SK-N-SH (cell line): ENCODE results near the gene CPEB1. TPM values are rescaled to one million over a fixed set of nuclear protein-coding genes. Genes with fewer than 3 reads are reported as not detected.

Experiments
- CTCF ChIA-PET: fragments of 300-600, 350-600 bp; formaldehyde crosslinking; extraction: SDS; loops from one replicate; lab custom pipeline; 2021; lab: Yijun Ruan, JAX
- POLR2A ChIA-PET: fragments of 350-600 bp; sonication (Branson Sonifier 250); formaldehyde crosslinking; extraction: SDS; loops from one replicate; lab custom pipeline; 2020; ENCODE audit warnings: antibody characterized with exemption, inconsistent platforms; lab: Yijun Ruan, JAX
- DNase-seq: peaks from one replicate; pipeline ENCODE4 v3.0.0; 2012
- H2AFZ ChIP-seq: fragments of 200-600 bp; sonication (generic); 2 replicates; pipeline ENCODE4 v1.8.1; 2016; ENCODE audit warnings: antibody characterized with exemption, mild to moderate bottlenecking, low read depth
- H3F3A ChIP-seq: fragments of 200-600 bp; sonication (generic); replicated peaks from 2 replicates; pipeline ENCODE3; 2016; ENCODE audit warnings: antibody characterized with exemption, mild to moderate bottlenecking; ENCODE audit not compliant: insufficient read depth
- H3K27ac ChIP-seq, 2 experiments: fragments of 200-500 bp in 1 of 2; fragments of 200-600 bp in 1 of 2; sonication (Bioruptor generic) in 1 of 2; sonication (generic), shearing (Covaris generic) in 1 of 2; 2 replicates each; pipeline versions ENCODE4 v1.5.1 to v1.6.1; 2014 to 2016; ENCODE audit warnings: low read depth in 2 of 2, inconsistent platforms in 1 of 2, low read length in 1 of 2, mild to moderate bottlenecking in 1 of 2, mixed read lengths in 1 of 2
- H3K27me3 ChIP-seq: fragments of 200-600 bp; sonication (generic), shearing (Covaris generic); 2 replicates; pipeline ENCODE4 v1.6.1; 2016; ENCODE audit warnings: mixed run types; ENCODE audit not compliant: insufficient read depth
- H3K36me3 ChIP-seq, 2 experiments: fragments of 200-500 bp in 1 of 2; fragments of 200-600 bp in 1 of 2; sonication (Bioruptor generic) in 1 of 2; sonication (generic) in 1 of 2; replicated peaks in 1 of 2; 2 replicates each; pipeline versions ENCODE3 to v1.5.1; 2014 to 2016; ENCODE audit warnings: low read length in 1 of 2, mild to moderate bottlenecking in 1 of 2; ENCODE audit not compliant: insufficient read depth in 2 of 2, control insufficient read depth in 1 of 2
- H3K4me1 ChIP-seq, 2 experiments: fragments of 200-500 bp in 1 of 2; fragments of 200-600 bp in 1 of 2; sonication (Bioruptor generic) in 1 of 2; sonication (generic), shearing (Covaris generic) in 1 of 2; 2 replicates each; pipeline versions ENCODE4 v1.5.1 to v1.6.1; 2014 to 2016; ENCODE audit warnings: low read depth in 1 of 2, low read length in 1 of 2, mixed run types in 1 of 2; ENCODE audit not compliant: insufficient read depth in 2 of 2, control insufficient read depth in 1 of 2
- H3K4me2 ChIP-seq: fragments of 200-600 bp; sonication (generic), shearing (Covaris generic); 2 replicates; pipeline ENCODE4 v1.6.1; 2017; ENCODE audit warnings: mixed run types
- H3K4me3 ChIP-seq, 2 experiments: fragments of 200-500 bp in 1 of 2; fragments of 200-600 bp in 1 of 2; sonication (Bioruptor generic) in 1 of 2; sonication (generic), shearing (Covaris generic) in 1 of 2; 2 replicates each; pipeline versions ENCODE4 v1.5.1 to v1.8.1; 2014 to 2016; ENCODE audit warnings: low read depth in 2 of 2, inconsistent platforms in 1 of 2, low read length in 1 of 2, mild to moderate bottlenecking in 1 of 2, mixed read lengths in 1 of 2, moderate library complexity in 1 of 2
- H3K79me2 ChIP-seq: fragments of 200-600 bp; sonication (generic); 2 replicates; pipeline ENCODE4 v1.8.1; 2017; ENCODE audit warnings: mild to moderate bottlenecking; ENCODE audit not compliant: insufficient read depth
- H3K9ac ChIP-seq: fragments of 200-600 bp; sonication (generic); 2 replicates; pipeline ENCODE4 v1.6.1; 2017; ENCODE audit warnings: mixed run types
- H3K9me2 ChIP-seq: fragments of 200-600 bp; sonication (generic); 2 replicates; pipeline ENCODE4 v1.6.1; 2017; ENCODE audit warnings: mixed run types
- H3K9me3 ChIP-seq: fragments of 200-600 bp; sonication (generic); 2 replicates; pipeline ENCODE4 v1.6.1; 2017; ENCODE audit warnings: mixed run types, mild to moderate bottlenecking, moderate library complexity
- H4K20me1 ChIP-seq: fragments of 200-600 bp; sonication (generic); 2 replicates; pipeline ENCODE4 v1.6.1; 2017; ENCODE audit warnings: mild to moderate bottlenecking, mixed run types; ENCODE audit not compliant: insufficient read depth
- EZH2phosphoT487 ChIP-seq: fragments of 200-600 bp; sonication (generic); IDR thresholded peaks from 2 replicates; pipeline ENCODE4 v1.6.1; 2017; ENCODE audit warnings: low read depth, mixed run types, mild to moderate bottlenecking, antibody characterized with exemption, moderate library complexity, borderline replicate concordance
- FOSL2 ChIP-seq: IDR thresholded peaks from 2 replicates; pipeline ENCODE4 v1.4.0; 2012; ENCODE audit warnings: low read depth, mild to moderate bottlenecking, moderate library complexity, borderline replicate concordance
- GATA2 ChIP-seq: sonication (generic); formaldehyde crosslinking; IDR thresholded peaks from 2 replicates; pipeline ENCODE4 v1.5.0; 2020; ENCODE audit warnings: mild to moderate bottlenecking, missing genetic modification reagents
- MEF2A ChIP-seq: IDR thresholded peaks from 2 replicates; pipeline ENCODE4 v1.4.0; 2012; ENCODE audit warnings: low read depth, borderline replicate concordance
- MXI1 ChIP-seq: IDR thresholded peaks from 2 replicates; pipeline ENCODE4 v1.6.1; 2012; ENCODE audit warnings: mild to moderate bottlenecking, low read depth, low read length, improper control_type of control experiment
- NFIC ChIP-seq: IDR thresholded peaks from 2 replicates; pipeline ENCODE4 v1.4.0; 2012; ENCODE audit warnings: borderline replicate concordance
- NRF1 ChIP-seq: IDR thresholded peaks from 2 replicates; pipeline ENCODE4 v1.6.1; 2012; ENCODE audit warnings: low read depth, mild to moderate bottlenecking, low read length
- POLR2AphosphoS5 ChIP-seq: IDR thresholded peaks from 2 replicates; pipeline ENCODE4 v1.6.1; 2012; ENCODE audit warnings: low read depth, low read length
- RAD21 ChIP-seq: IDR thresholded peaks from 2 replicates; pipeline ENCODE4 v1.6.1; 2012; ENCODE audit warnings: mild to moderate bottlenecking, low read length
- RCOR1 ChIP-seq: fragments of 150-350 bp; IDR thresholded peaks from 2 replicates; pipeline ENCODE4 v1.6.1; 2017; ENCODE audit warnings: antibody characterized with exemption, low read length
- RFX5 ChIP-seq: IDR thresholded peaks from 2 replicates; pipeline ENCODE4 v1.6.1; 2012; ENCODE audit warnings: mild to moderate bottlenecking, improper control_type of control experiment, low read length
- SIN3A ChIP-seq: IDR thresholded peaks from 2 replicates; pipeline ENCODE4 v1.6.1; 2012; ENCODE audit warnings: low read depth, mild to moderate bottlenecking, low read length, moderate library complexity, borderline replicate concordance
- TEAD4 ChIP-seq: IDR thresholded peaks from 2 replicates; pipeline ENCODE4 v1.4.0; 2012; ENCODE audit warnings: mild to moderate bottlenecking, borderline replicate concordance; ENCODE audit not compliant: insufficient read depth
- USF1 ChIP-seq: IDR thresholded peaks from 2 replicates; pipeline ENCODE4 v1.4.0; 2012; ENCODE audit warnings: low read depth, borderline replicate concordance
- YY1 ChIP-seq: IDR thresholded peaks from 2 replicates; pipeline ENCODE4 v1.4.0; 2012; ENCODE audit warnings: low read depth, mild to moderate bottlenecking
- ZBTB33 ChIP-seq: IDR thresholded peaks from 2 replicates; pipeline ENCODE4 v1.4.0; 2012; ENCODE audit warnings: low read depth, borderline replicate concordance
- WGBS: methylation state at CpG from one replicate; pipeline ENCODE4 v1.1.6; 2017; ENCODE audit warnings: low lambda C conversion rate; 5-methylcytosine and 5-hydroxymethylcytosine counted together
- polyA plus RNA-seq, 3 experiments: library from polyadenylated mRNA; depleted of rRNA; stranded (reverse); fragments of >200 nt; gene quantifications; 2 replicates each; pipeline ENCODE4 v1.2.3, GENCODE V29; 2012
- TF ChIP-seq, protein P1 (sequence below): IDR thresholded peaks from 2 replicates; pipeline ENCODE4 v1.6.1; 2012; ENCODE audit warnings: mild to moderate bottlenecking, low read depth, low read length, moderate library complexity
- TF ChIP-seq, protein P2 (sequence below): fragments of 150-350 bp; IDR thresholded peaks from 2 replicates; pipeline ENCODE4 v1.6.1; 2017; ENCODE audit warnings: antibody characterized with exemption, low read length, low read depth, borderline replicate concordance
- TF ChIP-seq, protein P3 (sequence below): fragments of 200-600 bp; sonication (generic); IDR thresholded peaks from 2 replicates; pipeline ENCODE4 v1.6.1; 2017; ENCODE audit warnings: antibody characterized with exemption, mild to moderate bottlenecking, moderate library complexity

The CPEB1 gene
- polyA plus RNA-seq, 1 of the 3 experiments (the other 2 are of a cell fraction), result 2.6 TPM

GRCh38 chr15:82558502-82558901, 88.7 kb downstream of the CPEB1 start:
- TF ChIP-seq RFX5, result no peak
- no peak for TF ChIP-seq YY1
- TF ChIP-seq NRF1, result no peak
- no peak for TF ChIP-seq SIN3A
- no peak for TF ChIP-seq RAD21
- no peak for TF ChIP-seq TEAD4
- TF ChIP-seq, protein P1, sequence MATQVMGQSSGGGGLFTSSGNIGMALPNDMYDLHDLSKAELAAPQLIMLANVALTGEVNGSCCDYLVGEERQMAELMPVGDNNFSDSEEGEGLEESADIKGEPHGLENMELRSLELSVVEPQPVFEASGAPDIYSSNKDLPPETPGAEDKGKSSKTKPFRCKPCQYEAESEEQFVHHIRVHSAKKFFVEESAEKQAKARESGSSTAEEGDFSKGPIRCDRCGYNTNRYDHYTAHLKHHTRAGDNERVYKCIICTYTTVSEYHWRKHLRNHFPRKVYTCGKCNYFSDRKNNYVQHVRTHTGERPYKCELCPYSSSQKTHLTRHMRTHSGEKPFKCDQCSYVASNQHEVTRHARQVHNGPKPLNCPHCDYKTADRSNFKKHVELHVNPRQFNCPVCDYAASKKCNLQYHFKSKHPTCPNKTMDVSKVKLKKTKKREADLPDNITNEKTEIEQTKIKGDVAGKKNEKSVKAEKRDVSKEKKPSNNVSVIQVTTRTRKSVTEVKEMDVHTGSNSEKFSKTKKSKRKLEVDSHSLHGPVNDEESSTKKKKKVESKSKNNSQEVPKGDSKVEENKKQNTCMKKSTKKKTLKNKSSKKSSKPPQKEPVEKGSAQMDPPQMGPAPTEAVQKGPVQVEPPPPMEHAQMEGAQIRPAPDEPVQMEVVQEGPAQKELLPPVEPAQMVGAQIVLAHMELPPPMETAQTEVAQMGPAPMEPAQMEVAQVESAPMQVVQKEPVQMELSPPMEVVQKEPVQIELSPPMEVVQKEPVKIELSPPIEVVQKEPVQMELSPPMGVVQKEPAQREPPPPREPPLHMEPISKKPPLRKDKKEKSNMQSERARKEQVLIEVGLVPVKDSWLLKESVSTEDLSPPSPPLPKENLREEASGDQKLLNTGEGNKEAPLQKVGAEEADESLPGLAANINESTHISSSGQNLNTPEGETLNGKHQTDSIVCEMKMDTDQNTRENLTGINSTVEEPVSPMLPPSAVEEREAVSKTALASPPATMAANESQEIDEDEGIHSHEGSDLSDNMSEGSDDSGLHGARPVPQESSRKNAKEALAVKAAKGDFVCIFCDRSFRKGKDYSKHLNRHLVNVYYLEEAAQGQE, result no peak
- TF ChIP-seq EZH2phosphoT487, result no peak
- TF ChIP-seq, protein P2, sequence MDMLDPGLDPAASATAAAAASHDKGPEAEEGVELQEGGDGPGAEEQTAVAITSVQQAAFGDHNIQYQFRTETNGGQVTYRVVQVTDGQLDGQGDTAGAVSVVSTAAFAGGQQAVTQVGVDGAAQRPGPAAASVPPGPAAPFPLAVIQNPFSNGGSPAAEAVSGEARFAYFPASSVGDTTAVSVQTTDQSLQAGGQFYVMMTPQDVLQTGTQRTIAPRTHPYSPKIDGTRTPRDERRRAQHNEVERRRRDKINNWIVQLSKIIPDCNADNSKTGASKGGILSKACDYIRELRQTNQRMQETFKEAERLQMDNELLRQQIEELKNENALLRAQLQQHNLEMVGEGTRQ, result no peak
- TF ChIP-seq USF1, result no peak
- no peak for TF ChIP-seq GATA2 (CRISPR knock-in tag)
- no peak for TF ChIP-seq POLR2AphosphoS5
- TF ChIP-seq ZBTB33, result no peak
- no peak for TF ChIP-seq MEF2A
- TF ChIP-seq FOSL2, result no peak
- no peak for TF ChIP-seq MXI1
- TF ChIP-seq NFIC, result no peak
- TF ChIP-seq, protein P3, sequence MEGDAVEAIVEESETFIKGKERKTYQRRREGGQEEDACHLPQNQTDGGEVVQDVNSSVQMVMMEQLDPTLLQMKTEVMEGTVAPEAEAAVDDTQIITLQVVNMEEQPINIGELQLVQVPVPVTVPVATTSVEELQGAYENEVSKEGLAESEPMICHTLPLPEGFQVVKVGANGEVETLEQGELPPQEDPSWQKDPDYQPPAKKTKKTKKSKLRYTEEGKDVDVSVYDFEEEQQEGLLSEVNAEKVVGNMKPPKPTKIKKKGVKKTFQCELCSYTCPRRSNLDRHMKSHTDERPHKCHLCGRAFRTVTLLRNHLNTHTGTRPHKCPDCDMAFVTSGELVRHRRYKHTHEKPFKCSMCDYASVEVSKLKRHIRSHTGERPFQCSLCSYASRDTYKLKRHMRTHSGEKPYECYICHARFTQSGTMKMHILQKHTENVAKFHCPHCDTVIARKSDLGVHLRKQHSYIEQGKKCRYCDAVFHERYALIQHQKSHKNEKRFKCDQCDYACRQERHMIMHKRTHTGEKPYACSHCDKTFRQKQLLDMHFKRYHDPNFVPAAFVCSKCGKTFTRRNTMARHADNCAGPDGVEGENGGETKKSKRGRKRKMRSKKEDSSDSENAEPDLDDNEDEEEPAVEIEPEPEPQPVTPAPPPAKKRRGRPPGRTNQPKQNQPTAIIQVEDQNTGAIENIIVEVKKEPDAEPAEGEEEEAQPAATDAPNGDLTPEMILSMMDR, result no peak
- TF ChIP-seq RCOR1, result no peak
- Histone ChIP-seq H3F3A (no peaks in the 10 kb centered on the region), H3K36me3 (no peaks in the 10 kb centered on the region), H3K4me1 (no peaks in the 10 kb centered on the region), H2AFZ (no peak overlapping the region), H4K20me1 (no peaks in the 10 kb centered on the region), H3K27ac (no peak overlapping the region), H3K79me2 (no peaks in the 10 kb centered on the region), H3K9me2 (no peaks in the 10 kb centered on the region), H3K4me2 (no peak overlapping the region), H3K9me3 (no peaks in the 10 kb centered on the region), H3K4me3 (no peak overlapping the region), H3K27me3 (no peaks in the 10 kb centered on the region), H3K9ac (no peak overlapping the region)
- CTCF ChIA-PET, result no interaction called here
- WGBS, result 38% methylated on average over 1 of the region's 1 CpG
- DNase-seq, result no peak
- POLR2A ChIA-PET, result interaction anchor here (1.3 kb wide), 1 partner anchor 18 kb away, joined by 4 read pairs; the partner anchor contains the start of gene RPS17
